A673 (cell line): ENCODE data around the gene CRB1.

Source experiments
- CTCF ChIP-seq: fragments of 300-800, 200-600 bp; sonication (generic); conservative IDR thresholded peaks from 2 replicates; pipeline ENCODE4 v1.5.1; 2017; ENCODE audit warnings: low read depth, mild to moderate bottlenecking, antibody characterized with exemption, low read length, moderate library complexity, mixed read lengths
- EZH2 ChIP-seq: fragments of 200-600 bp; sonication (generic); IDR thresholded peaks from 2 replicates; pipeline ENCODE4 v1.6.1; 2017; ENCODE audit warnings: borderline replicate concordance, low read depth, mild to moderate bottlenecking, mixed read lengths, antibody characterized with exemption, low read length; ENCODE audit not compliant: poor library complexity, severe bottlenecking

GRCh38 chr1:197464044-197464443, 196.0 kb downstream of the CRB1 start:
- TF ChIP-seq EZH2 (no peak), CTCF (no peak)
